IPS-18a (cell line): Measurements from ENCODE around the gene CDC42SE1.
"Not testable (repeated sequence)": the region's sequence is repeated elsewhere in the genome, so short reads cannot be mapped to it uniquely, and the experiment has no call there.

ENCODE experiments used
- H3K27ac ChIP-seq: one replicate; pipeline ENCODE4 v1.5.1; 2013; ENCODE audit warnings: low read length
- H3K27me3 ChIP-seq: one replicate; pipeline ENCODE4 v1.6.1; 2013; ENCODE audit warnings: mild to moderate bottlenecking, low read length; ENCODE audit not compliant: control insufficient read depth, insufficient read depth
- H3K36me3 ChIP-seq: one replicate; pipeline ENCODE4 v1.6.1; 2013; ENCODE audit warnings: low read depth, low read length; ENCODE audit not compliant: control insufficient read depth
- H3K4me1 ChIP-seq: one replicate; pipeline ENCODE4 v1.6.1; 2013; ENCODE audit warnings: low read depth, low read length; ENCODE audit not compliant: control insufficient read depth
- H3K4me3 ChIP-seq: one replicate; pipeline ENCODE4 v1.5.1; 2013; ENCODE audit warnings: low read length
- H3K9ac ChIP-seq: one replicate; pipeline ENCODE4 v1.6.1; 2013; ENCODE audit warnings: mild to moderate bottlenecking, low read length, moderate library complexity
- H3K9me3 ChIP-seq: one replicate; pipeline ENCODE4 v1.6.1; 2013; ENCODE audit warnings: low read depth, low read length; ENCODE audit not compliant: control insufficient read depth

CDC42SE1 gene, protein sequence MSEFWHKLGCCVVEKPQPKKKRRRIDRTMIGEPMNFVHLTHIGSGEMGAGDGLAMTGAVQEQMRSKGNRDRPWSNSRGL

DNA sequence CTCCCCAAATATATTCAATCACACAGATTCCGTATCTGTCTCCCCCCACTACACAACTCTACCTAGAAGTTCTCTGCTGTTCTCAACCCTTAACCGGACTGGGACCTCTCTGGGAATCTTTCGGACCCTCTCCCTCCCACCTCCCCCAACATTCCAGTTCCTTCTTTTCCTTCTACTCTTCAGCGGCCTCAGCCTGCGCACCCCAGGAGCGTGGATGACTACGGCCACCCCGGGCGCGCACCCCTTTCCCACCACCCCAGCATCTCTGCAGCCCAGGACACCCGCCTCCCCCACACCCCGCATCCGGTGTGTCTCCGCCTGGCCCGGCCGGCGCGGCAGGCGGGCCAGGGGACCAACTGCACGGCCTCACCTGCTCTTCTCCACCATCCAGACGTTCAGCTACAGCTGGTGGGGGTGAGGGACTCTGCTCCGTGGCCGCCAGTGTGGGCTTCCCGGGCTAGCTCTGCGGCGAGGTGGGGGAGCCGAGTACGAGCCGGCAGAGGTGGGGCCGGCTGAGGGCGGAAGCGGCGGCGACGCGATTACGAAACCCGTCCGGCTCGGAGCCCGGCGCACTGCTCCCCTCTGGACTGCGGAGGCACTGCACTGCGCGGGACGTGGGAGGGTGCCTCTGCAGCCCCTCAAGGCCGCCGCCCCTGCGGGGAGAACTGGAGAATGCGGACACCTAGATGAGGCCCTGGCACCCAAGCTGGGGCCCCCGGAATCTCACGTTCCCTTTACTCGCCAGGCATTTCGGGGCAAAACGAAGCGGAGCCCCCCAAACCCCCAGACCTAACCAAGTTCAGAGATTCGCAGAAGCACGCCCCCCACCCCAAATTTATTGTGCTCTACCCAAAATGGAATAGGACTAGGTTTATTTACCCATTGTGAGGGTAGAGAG is at the start of gene CDC42SE1:
TSS of gene CDC42SE1 (minus strand) at position 514 of the 898 bp plus-strand sequence. CDS start 3,892 bp downstream, outside the sequence.
- peak within 1 kb of the TSS; percentile 81 for H3K27ac ChIP-seq
- H3K4me3 ChIP-seq = peak within 1 kb of the TSS; percentile 83
- H3K9me3 ChIP-seq = no peaks in the 10 kb centered on the region
- peaks cover 24% of the 10 kb centered on the region for H3K4me1 ChIP-seq
- peaks cover 22% of the 10 kb centered on the region for H3K36me3 ChIP-seq
- H3K9ac ChIP-seq = peak within 1 kb of the TSS; percentile 88
- no peaks in the 10 kb centered on the region for H3K27me3 ChIP-seq

GRCh38 chr1:151108331-151108730 is 48.9 kb upstream of the CDC42SE1 start:
- Histone ChIP-seq H3K9ac (no peak overlapping the region), H3K36me3 (no peaks in the 10 kb centered on the region), H3K4me3 (no peak overlapping the region), H3K4me1 (no peaks in the 10 kb centered on the region), H3K27ac (no peak overlapping the region), H3K9me3 (no peaks in the 10 kb centered on the region), H3K27me3 (no peaks in the 10 kb centered on the region)

DNA sequence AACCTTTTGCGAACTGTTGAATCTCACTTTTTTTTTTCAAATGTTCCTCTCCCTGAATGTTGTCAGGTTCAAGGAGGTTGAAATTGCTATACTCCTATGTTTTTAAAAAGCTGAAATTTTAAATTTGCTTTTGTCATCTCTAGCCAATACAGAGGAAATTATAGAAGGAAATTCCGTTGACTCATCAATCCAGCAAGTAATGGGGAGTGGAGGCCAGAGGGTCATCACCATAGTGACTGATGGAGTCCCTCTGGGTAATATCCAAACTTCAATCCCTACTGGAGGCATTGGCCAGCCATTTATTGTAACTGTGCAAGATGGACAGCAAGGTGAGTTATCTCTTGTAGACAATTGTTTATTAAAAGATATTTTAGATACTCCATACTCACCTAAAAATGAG is 47.5 kb upstream of the CDC42SE1 start:
- no peaks in the 10 kb centered on the region for H3K27me3 ChIP-seq
- H3K4me3 ChIP-seq = no peak overlapping the region
- H3K4me1 ChIP-seq = no peaks in the 10 kb centered on the region
- H3K9ac ChIP-seq = no peak overlapping the region
- no peak overlapping the region for H3K27ac ChIP-seq
- H3K9me3 ChIP-seq = no peaks in the 10 kb centered on the region
- no peaks in the 10 kb centered on the region for H3K36me3 ChIP-seq

GRCh38 chr1:151104630-151105029 is 45.2 kb upstream of the CDC42SE1 start:
- no peak overlapping the region for H3K4me3 ChIP-seq
- H3K27ac ChIP-seq = no peak overlapping the region
- no peaks in the 10 kb centered on the region for H3K36me3 ChIP-seq
- H3K4me1 ChIP-seq = no peaks in the 10 kb centered on the region
- H3K27me3 ChIP-seq = no peaks in the 10 kb centered on the region
- H3K9me3 ChIP-seq = no peaks in the 10 kb centered on the region
- no peak overlapping the region for H3K9ac ChIP-seq

GRCh38 chr1:151098126-151098525 is 38.7 kb upstream of the CDC42SE1 start:
- Histone ChIP-seq H3K27ac (no peak overlapping the region), H3K27me3 (no peaks in the 10 kb centered on the region), H3K4me3 (no peak overlapping the region)

DNA sequence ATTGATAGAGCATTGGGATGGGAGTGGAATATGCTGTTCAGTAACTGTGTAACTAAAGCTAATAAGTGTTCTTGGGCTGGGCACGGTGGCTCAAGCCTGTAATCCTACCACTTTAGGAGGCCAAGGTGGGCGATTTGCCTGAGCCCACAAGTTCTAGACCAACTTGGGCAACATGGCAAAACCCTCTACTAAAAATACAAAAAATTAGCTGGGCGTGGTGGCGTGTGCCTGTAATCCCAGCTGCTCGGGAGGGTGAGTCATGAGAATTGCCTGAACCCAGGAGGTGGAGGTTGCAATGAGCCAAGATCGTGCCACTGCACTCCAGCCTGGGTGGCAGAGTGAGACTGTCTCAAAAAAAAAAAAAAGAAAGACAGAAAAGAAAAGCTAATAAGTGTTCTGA is 38.0 kb upstream of the CDC42SE1 start:
- not testable (repeated sequence) for H3K27ac ChIP-seq, H3K27me3 ChIP-seq, H3K4me1 ChIP-seq, H3K9ac ChIP-seq, H3K36me3 ChIP-seq, H3K4me3 ChIP-seq, H3K9me3 ChIP-seq

More at GRCh38 chr1:151098126-151098525, 38.7 kb upstream of the CDC42SE1 start:
- Histone ChIP-seq H3K9me3 (no peaks in the 10 kb centered on the region), H3K9ac (no peak overlapping the region), H3K36me3 (no peaks in the 10 kb centered on the region), H3K4me1 (no peaks in the 10 kb centered on the region)

- H3K36me3 ChIP-seq = no peaks in the 10 kb centered on the region
- H3K27me3 ChIP-seq = no peaks in the 10 kb centered on the region
- H3K4me3 ChIP-seq = no peak overlapping the region
- no peaks in the 10 kb centered on the region for H3K9me3 ChIP-seq
- no peak overlapping the region for H3K9ac ChIP-seq
- peaks cover 4% of the 10 kb centered on the region for H3K4me1 ChIP-seq
- H3K27ac ChIP-seq = no peak overlapping the region
Measured at GRCh38 chr1:151085953-151086559, 26.6 kb upstream of the CDC42SE1 start.

DNA sequence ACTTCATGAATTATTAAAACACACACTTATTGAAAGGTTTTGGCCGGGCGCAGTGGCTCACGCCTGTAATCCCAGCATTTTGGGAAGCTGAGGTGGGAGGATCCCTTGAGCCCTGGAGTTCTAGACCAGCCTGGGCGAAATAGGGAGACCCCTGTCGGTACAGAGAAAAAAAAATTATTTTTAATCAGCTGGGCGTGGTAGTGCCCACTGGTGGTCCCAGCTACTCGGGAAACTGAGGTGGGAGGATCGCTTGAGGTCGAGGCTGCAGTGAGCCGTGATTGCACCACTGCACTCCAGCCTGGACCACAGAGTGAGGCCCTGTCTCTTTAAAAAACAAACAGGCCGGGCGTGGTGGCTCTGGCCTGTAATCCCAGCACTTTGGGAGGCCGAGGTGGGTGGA is 12.8 kb upstream of the CDC42SE1 start:
- no peak overlapping the region for H3K4me3 ChIP-seq

GRCh38 chr1:151070474-151071276 is 11.3 kb upstream of the CDC42SE1 start, which contains the start of gene GABPB2:
Gene GABPB2 (plus strand): TSS chr1:151070761. CDS start chr1:151088190, 17,429 bp downstream.
- Histone ChIP-seq H3K27ac (peak within 1 kb of the TSS; percentile 92), H3K9me3 (no peaks in the 10 kb centered on the region), H3K36me3 (peaks cover 11% of the 10 kb centered on the region), H3K27me3 (no peaks in the 10 kb centered on the region), H3K9ac (peak within 1 kb of the TSS; percentile 94), H3K4me3 (peak within 1 kb of the TSS; percentile 85), H3K4me1 (no peaks in the 10 kb centered on the region)

More for the DNA sequence above, 12.8 kb upstream of the CDC42SE1 start:
- Histone ChIP-seq H3K36me3 (peaks cover 11% of the 10 kb centered on the region), H3K27me3 (no peaks in the 10 kb centered on the region), H3K4me1 (no peaks in the 10 kb centered on the region), H3K9me3 (no peaks in the 10 kb centered on the region), H3K27ac (no peak overlapping the region), H3K9ac (no peak overlapping the region)

DNA sequence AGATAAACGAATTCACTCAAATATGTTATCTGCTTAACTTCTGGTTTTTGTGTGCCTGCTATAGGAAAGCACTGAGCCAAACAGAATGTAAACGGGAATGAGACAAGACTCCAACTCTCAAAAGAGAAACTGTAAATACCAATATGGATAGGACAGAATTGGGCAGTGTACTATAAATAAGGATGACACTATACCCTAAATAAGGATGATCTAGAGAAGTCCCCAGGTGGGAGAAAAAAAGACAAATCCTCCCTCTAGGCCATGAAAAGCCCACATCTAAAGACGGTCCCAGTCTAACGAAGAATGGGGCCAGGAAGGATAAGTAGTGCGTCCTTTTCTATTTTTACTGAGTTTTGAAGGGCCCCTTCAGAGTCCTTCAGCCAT is 9.7 kb upstream of the CDC42SE1 start:
- Histone ChIP-seq H3K36me3 (peaks cover 11% of the 10 kb centered on the region), H3K9ac (no peak overlapping the region)

DNA sequence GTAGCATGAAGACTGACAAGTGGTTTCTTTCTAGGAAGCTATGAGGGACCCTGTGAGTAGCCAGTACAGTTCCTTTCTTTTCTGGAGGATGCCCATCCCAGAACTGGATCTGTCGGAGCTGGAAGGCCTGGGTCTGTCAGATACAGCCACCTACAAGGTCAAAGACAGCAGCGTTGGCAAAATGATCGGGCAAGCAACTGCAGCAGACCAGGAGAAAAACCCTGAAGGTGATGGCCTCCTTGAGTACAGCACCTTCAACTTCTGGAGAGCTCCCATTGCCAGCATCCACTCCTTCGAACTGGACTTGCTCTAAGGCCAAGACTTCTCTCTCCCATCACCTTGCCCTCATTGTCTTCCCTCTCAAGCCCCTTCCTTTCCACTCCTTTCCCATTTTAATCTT is 7.8 kb upstream of the CDC42SE1 start:
- Histone ChIP-seq H3K4me3 (no peak overlapping the region), H3K27me3 (no peaks in the 10 kb centered on the region), H3K9me3 (no peaks in the 10 kb centered on the region), H3K9ac (no peak overlapping the region), H3K4me1 (peaks cover 3% of the 10 kb centered on the region), H3K27ac (no peak overlapping the region), H3K36me3 (peaks cover 11% of the 10 kb centered on the region)

More for the DNA sequence above, 9.7 kb upstream of the CDC42SE1 start:
- no peak overlapping the region for H3K4me3 ChIP-seq
- H3K27ac ChIP-seq = no peak overlapping the region
- H3K27me3 ChIP-seq = no peaks in the 10 kb centered on the region
- no peaks in the 10 kb centered on the region for H3K4me1 ChIP-seq
- no peaks in the 10 kb centered on the region for H3K9me3 ChIP-seq
